HEK293 (cell line): ENCODE measurements around the gene NPPB.

Experiments used
- CTCF ChIA-PET: fragments of 350-600 bp; formaldehyde crosslinking; extraction: SDS; loops from one replicate; lab custom pipeline; 2021; ENCODE audit warnings: antibody characterized with exemption; lab: Yijun Ruan, JAX
- POLR2A ChIA-PET: fragments of 300-600 bp; formaldehyde crosslinking; extraction: SDS; loops from one replicate; lab custom pipeline; 2020; ENCODE audit warnings: antibody characterized with exemption, inconsistent platforms; lab: Yijun Ruan, JAX
- H3K27ac ChIP-seq: fragments of 200-500 bp; sonication (Bioruptor generic); 2 replicates; pipeline ENCODE4 v1.5.1; 2014; ENCODE audit warnings: low read depth, low read length, control low read depth, inconsistent platforms; ENCODE audit errors: extremely low read depth
- H3K36me3 ChIP-seq, 2 experiments: fragments of 200-500 bp in 1 of 2; sonication (Bioruptor generic) in 1 of 2; 1 replicate in 1 of 2; 2 replicates in 1 of 2; pipeline ENCODE4 v1.5.1; 2014 to 2017; ENCODE audit warnings: inconsistent platforms in 2 of 2, low read length in 2 of 2; ENCODE audit not compliant: control insufficient read depth in 2 of 2, insufficient read depth in 1 of 2
- H3K4me1 ChIP-seq: fragments of 200-500 bp; sonication (Bioruptor generic); 2 replicates; pipeline ENCODE4 v1.5.1; 2014; ENCODE audit warnings: mild to moderate bottlenecking, low read length, inconsistent platforms; ENCODE audit not compliant: control insufficient read depth, insufficient read depth
- H3K4me3 ChIP-seq: 2 replicates; pipeline ENCODE4 v1.5.1; 2011; ENCODE audit warnings: low read depth, mild to moderate bottlenecking, control low read depth, low read length, moderate library complexity
- H3K9me3 ChIP-seq: fragments of 200-500 bp; sonication (Bioruptor generic); 2 replicates; pipeline ENCODE4 v1.5.1; 2014; ENCODE audit warnings: low read depth, low read length, inconsistent platforms; ENCODE audit not compliant: control insufficient read depth, insufficient read depth
- BCL11B ChIP-seq: fragments of 450-650 bp; formaldehyde crosslinking; IDR thresholded peaks from 2 replicates; pipeline ENCODE4 v1.5.1; 2016; ENCODE audit warnings: low read depth, missing biosample characterization, missing genetic modification characterization
- HOXC10 ChIP-seq: sonication (generic); formaldehyde crosslinking; IDR thresholded peaks from 2 replicates; pipeline ENCODE4 v1.8.1; 2023; ENCODE audit warnings: mild to moderate bottlenecking, missing genetic modification reagents
- RBAK ChIP-seq: fragments of 450-650 bp; formaldehyde crosslinking; IDR thresholded peaks from 2 replicates; pipeline ENCODE4 v1.5.1; 2016; ENCODE audit warnings: missing biosample characterization, missing genetic modification characterization
- SCRT1 ChIP-seq: fragments of 450-650 bp; formaldehyde crosslinking; IDR thresholded peaks from 2 replicates; pipeline ENCODE4 v1.5.1; 2016; ENCODE audit warnings: missing biosample characterization, missing genetic modification characterization, borderline replicate concordance
- TCF7L2 ChIP-seq: IDR thresholded peaks from 2 replicates; pipeline ENCODE4 v1.6.1; 2011; ENCODE audit warnings: low read depth, mild to moderate bottlenecking, inconsistent platforms, low read length, moderate library complexity, borderline replicate concordance
- YY1 ChIP-seq: fragments of 450-650 bp; formaldehyde crosslinking; IDR thresholded peaks from 2 replicates; pipeline ENCODE4 v1.5.1; 2018; ENCODE audit warnings: missing biosample characterization, missing genetic modification characterization
- YY2 ChIP-seq: fragments of 450-650 bp; formaldehyde crosslinking; IDR thresholded peaks from 2 replicates; pipeline ENCODE4 v1.5.1; 2016; ENCODE audit warnings: missing biosample characterization, missing genetic modification characterization
- ZEB2 ChIP-seq: fragments of 450-650 bp; formaldehyde crosslinking; IDR thresholded peaks from 2 replicates; pipeline ENCODE4 v1.5.1; 2016; ENCODE audit warnings: missing biosample characterization, missing genetic modification characterization
- ZFP69B ChIP-seq: fragments of 450-650 bp; formaldehyde crosslinking; IDR thresholded peaks from 2 replicates; pipeline ENCODE4 v1.5.1; 2016; ENCODE audit warnings: missing biosample characterization, missing genetic modification characterization
- ZNF146 ChIP-seq: fragments of 450-650 bp; formaldehyde crosslinking; IDR thresholded peaks from 2 replicates; pipeline ENCODE4 v1.5.1; 2016; ENCODE audit warnings: missing biosample characterization, missing genetic modification characterization
- ZNF174 ChIP-seq: fragments of 450-650 bp; formaldehyde crosslinking; IDR thresholded peaks from 2 replicates; pipeline ENCODE4 v1.5.0; 2017; ENCODE audit warnings: missing biosample characterization, mild to moderate bottlenecking, missing genetic modification characterization
- ZNF24 ChIP-seq: fragments of 450-650 bp; formaldehyde crosslinking; IDR thresholded peaks from 2 replicates; pipeline ENCODE4 v1.5.1; 2016; ENCODE audit warnings: missing biosample characterization, missing genetic modification characterization
- ZNF324 ChIP-seq: fragments of 450-650 bp; formaldehyde crosslinking; IDR thresholded peaks from 2 replicates; pipeline ENCODE4 v1.5.1; 2016; ENCODE audit warnings: missing biosample characterization, missing genetic modification characterization
- ZNF335 ChIP-seq: fragments of 450-650 bp; formaldehyde crosslinking; conservative IDR thresholded peaks from 2 replicates; pipeline ENCODE4 v1.5.1; 2016; ENCODE audit warnings: missing biosample characterization, missing genetic modification characterization
- ZNF350 ChIP-seq: fragments of 450-650 bp; formaldehyde crosslinking; IDR thresholded peaks from 2 replicates; pipeline ENCODE4 v1.5.0; 2017; ENCODE audit warnings: missing biosample characterization, mild to moderate bottlenecking, missing genetic modification characterization
- ZNF354C ChIP-seq: fragments of 450-650 bp; formaldehyde crosslinking; IDR thresholded peaks from 2 replicates; pipeline ENCODE4 v1.5.1; 2016; ENCODE audit warnings: missing biosample characterization, missing genetic modification characterization, low read depth, borderline replicate concordance
- ZNF391 ChIP-seq: fragments of 450-650 bp; formaldehyde crosslinking; IDR thresholded peaks from 2 replicates; pipeline ENCODE4 v1.5.1; 2016; ENCODE audit warnings: low read depth, missing biosample characterization, missing genetic modification characterization, borderline replicate concordance
- ZNF394 ChIP-seq: fragments of 450-650 bp; formaldehyde crosslinking; IDR thresholded peaks from 2 replicates; pipeline ENCODE4 v1.5.1; 2016; ENCODE audit warnings: missing biosample characterization, missing genetic modification characterization, mild to moderate bottlenecking, moderate library complexity, borderline replicate concordance
- ZNF473 ChIP-seq: fragments of 450-650 bp; formaldehyde crosslinking; IDR thresholded peaks from 2 replicates; pipeline ENCODE4 v1.5.1; 2017; ENCODE audit warnings: missing biosample characterization, missing genetic modification characterization
- ZNF529 ChIP-seq: fragments of 450-650 bp; formaldehyde crosslinking; IDR thresholded peaks from 2 replicates; pipeline ENCODE4 v1.5.1; 2017; ENCODE audit warnings: missing genetic modification characterization, missing biosample characterization; ENCODE audit not compliant: insufficient replicate concordance
- ZNF530 ChIP-seq: fragments of 450-650 bp; formaldehyde crosslinking; IDR thresholded peaks from 2 replicates; pipeline ENCODE4 v1.5.1; 2016; ENCODE audit warnings: low read depth, missing biosample characterization, missing genetic modification characterization
- ZNF549 ChIP-seq: fragments of 450-650 bp; IDR thresholded peaks from 2 replicates; pipeline ENCODE4 v1.5.1; 2018; ENCODE audit warnings: missing biosample characterization, missing genetic modification characterization, mild to moderate bottlenecking, inconsistent platforms, moderate library complexity
- ZNF560 ChIP-seq: fragments of 450-650 bp; formaldehyde crosslinking; IDR thresholded peaks from 2 replicates; pipeline ENCODE4 v1.5.1; 2017; ENCODE audit warnings: missing biosample characterization, missing genetic modification characterization, borderline replicate concordance
- ZNF623 ChIP-seq: fragments of 450-650 bp; formaldehyde crosslinking; IDR thresholded peaks from 2 replicates; pipeline ENCODE4 v1.5.1; 2016; ENCODE audit warnings: missing biosample characterization, missing genetic modification characterization
- ZNF777 ChIP-seq: fragments of 450-650 bp; formaldehyde crosslinking; IDR thresholded peaks from 2 replicates; pipeline ENCODE4 v1.5.1; 2017; ENCODE audit warnings: missing biosample characterization, missing genetic modification characterization, borderline replicate concordance
- TF ChIP-seq, protein P1 (sequence below): fragments of 450-650 bp; formaldehyde crosslinking; IDR thresholded peaks from 2 replicates; pipeline ENCODE4 v1.5.0; 2017; ENCODE audit warnings: missing biosample characterization, missing genetic modification characterization, borderline replicate concordance
- TF ChIP-seq, protein P2 (sequence below): fragments of 450-650 bp; formaldehyde crosslinking; IDR thresholded peaks from 2 replicates; pipeline ENCODE4 v1.5.1; 2016; ENCODE audit warnings: missing biosample characterization, missing genetic modification characterization
- TF ChIP-seq, protein P3 (sequence below): fragments of 450-650 bp; formaldehyde crosslinking; IDR thresholded peaks from 2 replicates; pipeline ENCODE4 v1.5.1; 2017; ENCODE audit warnings: missing biosample characterization, missing genetic modification characterization
- TF ChIP-seq, protein P4 (sequence below): fragments of 450-650 bp; formaldehyde crosslinking; optimal IDR thresholded peaks from 2 replicates; pipeline ENCODE3; 2016; ENCODE audit warnings: missing biosample characterization, mild to moderate bottlenecking, missing genetic modification characterization

Gene NPPB

DNA sequence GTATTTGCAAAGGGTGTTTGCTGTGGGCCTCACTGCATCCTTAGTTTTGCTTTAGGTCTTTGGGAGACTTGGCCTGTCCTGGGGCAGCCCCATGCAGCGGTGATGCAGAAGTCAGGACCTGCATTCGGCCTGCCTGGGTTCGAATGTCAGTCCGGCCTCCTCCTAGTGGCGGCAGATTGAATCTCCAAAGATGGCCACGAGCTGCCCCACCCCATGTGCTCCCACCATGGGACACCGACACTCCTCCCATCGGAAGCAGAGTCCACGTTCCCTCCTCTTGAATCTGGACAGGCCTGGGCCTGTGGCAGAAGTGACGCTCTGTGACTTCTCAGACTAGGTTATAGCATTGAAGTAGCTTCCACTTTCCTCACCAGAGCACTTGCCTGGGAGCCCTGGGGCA lies 16.3 kb upstream of the NPPB start:
- ChIA-PET POLR2A (interaction anchor here (0.7 kb wide), 1 partner anchor 24 kb away, joined by 3 read pairs; no protein-coding TSS in a partner anchor), CTCF (interaction anchor here (1.4 kb wide), 1 partner anchor 18 kb away, joined by 5 read pairs; no protein-coding TSS in a partner anchor)
- Histone ChIP-seq H3K9me3 (no peaks in the 10 kb centered on the region), H3K27ac (no peak overlapping the region), H3K4me3 (no peak overlapping the region), H3K4me1 (no peaks in the 10 kb centered on the region), H3K36me3 (no peaks in the 10 kb centered on the region)
- TF ChIP-seq ZNF146 (no peak), ZNF549 (tag by site-specific recombination) (no peak), HOXC10 (CRISPR knock-in tag) (no peak), ZNF560 (tag by site-specific recombination) (no peak), BCL11B (no peak), ZNF777 (tag by site-specific recombination) (no peak), ZNF354C (tag by site-specific recombination) (no peak), SCRT1 (tag by site-specific recombination) (no peak), ZNF350 (tag by site-specific recombination) (no peak), ZNF623 (tag by site-specific recombination) (no peak), ZNF473 (no peak), TCF7L2 (no peak)
- TF ChIP-seq, protein P1, sequence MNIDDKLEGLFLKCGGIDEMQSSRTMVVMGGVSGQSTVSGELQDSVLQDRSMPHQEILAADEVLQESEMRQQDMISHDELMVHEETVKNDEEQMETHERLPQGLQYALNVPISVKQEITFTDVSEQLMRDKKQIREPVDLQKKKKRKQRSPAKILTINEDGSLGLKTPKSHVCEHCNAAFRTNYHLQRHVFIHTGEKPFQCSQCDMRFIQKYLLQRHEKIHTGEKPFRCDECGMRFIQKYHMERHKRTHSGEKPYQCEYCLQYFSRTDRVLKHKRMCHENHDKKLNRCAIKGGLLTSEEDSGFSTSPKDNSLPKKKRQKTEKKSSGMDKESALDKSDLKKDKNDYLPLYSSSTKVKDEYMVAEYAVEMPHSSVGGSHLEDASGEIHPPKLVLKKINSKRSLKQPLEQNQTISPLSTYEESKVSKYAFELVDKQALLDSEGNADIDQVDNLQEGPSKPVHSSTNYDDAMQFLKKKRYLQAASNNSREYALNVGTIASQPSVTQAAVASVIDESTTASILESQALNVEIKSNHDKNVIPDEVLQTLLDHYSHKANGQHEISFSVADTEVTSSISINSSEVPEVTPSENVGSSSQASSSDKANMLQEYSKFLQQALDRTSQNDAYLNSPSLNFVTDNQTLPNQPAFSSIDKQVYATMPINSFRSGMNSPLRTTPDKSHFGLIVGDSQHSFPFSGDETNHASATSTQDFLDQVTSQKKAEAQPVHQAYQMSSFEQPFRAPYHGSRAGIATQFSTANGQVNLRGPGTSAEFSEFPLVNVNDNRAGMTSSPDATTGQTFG (tag by site-specific recombination), result no peak
- TF ChIP-seq, protein P2, sequence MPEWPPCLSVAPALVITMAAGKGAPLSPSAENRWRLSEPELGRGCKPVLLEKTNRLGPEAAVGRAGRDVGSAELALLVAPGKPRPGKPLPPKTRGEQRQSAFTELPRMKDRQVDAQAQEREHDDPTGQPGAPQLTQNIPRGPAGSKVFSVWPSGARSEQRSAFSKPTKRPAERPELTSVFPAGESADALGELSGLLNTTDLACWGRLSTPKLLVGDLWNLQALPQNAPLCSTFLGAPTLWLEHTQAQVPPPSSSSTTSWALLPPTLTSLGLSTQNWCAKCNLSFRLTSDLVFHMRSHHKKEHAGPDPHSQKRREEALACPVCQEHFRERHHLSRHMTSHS (tag by site-specific recombination), result no peak
- TF ChIP-seq, all 188 proteins: peak for 0

DNA sequence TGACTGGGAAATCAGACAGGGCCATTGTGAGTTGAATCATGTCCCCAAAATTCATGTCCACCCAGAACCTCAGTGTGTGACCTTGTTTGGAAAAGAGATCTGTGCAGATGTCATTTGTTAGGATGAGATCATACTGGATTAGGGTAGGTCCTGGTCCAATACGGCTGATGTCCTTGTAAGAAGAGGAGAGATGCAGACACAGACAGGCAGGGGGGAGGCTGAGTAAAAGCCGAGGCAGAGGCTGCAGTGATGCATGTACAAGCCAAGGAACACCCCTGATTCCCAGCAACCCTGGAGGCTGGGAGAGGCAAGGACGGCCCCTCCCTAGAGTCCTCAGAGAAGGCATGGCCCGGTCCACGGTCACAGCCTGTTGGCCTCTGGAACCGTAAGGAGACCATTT lies 15.9 kb upstream of the NPPB start:
- Histone ChIP-seq H3K4me3 (no peak overlapping the region), H3K27ac (no peak overlapping the region), H3K9me3 (no peaks in the 10 kb centered on the region), H3K36me3 (no peaks in the 10 kb centered on the region), H3K4me1 (no peaks in the 10 kb centered on the region)
- CTCF ChIA-PET, result no interaction called here
- TF ChIP-seq ZNF324 (no peak), ZNF24 (tag by site-specific recombination) (no peak), ZEB2 (tag by site-specific recombination) (no peak), RBAK (tag by site-specific recombination) (no peak), ZFP69B (no peak), ZNF530 (tag by site-specific recombination) (no peak)
- POLR2A ChIA-PET, result no interaction called here

DNA sequence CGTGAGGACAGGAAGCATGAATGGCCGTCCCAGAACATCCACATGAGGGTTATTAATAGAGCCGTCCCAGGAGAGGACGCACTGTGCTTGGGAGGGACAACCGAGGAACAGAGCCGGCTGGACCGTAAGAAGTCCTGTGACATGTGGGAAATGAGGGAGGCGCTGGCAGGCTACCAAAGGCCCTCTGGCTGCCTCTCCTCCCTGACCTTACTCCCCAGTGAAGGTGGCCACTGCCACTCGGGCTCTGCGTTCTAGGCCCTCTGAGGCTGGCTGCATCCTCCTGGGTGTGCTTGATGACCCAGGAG lies 15.5 kb upstream of the NPPB start:
- POLR2A ChIA-PET, result no interaction called here
- H3K36me3 ChIP-seq, result no peaks in the 10 kb centered on the region
- H3K4me1 ChIP-seq, result no peaks in the 10 kb centered on the region
- CTCF ChIA-PET, result interaction anchor here (0.6 kb wide), 1 partner anchor 15 kb away, joined by 3 read pairs; no protein-coding TSS in a partner anchor
- H3K4me3 ChIP-seq, result no peak overlapping the region
- H3K27ac ChIP-seq, result no peak overlapping the region
- no peaks in the 10 kb centered on the region for H3K9me3 ChIP-seq
- TF ChIP-seq ZNF473, result no peak
- no peak for TF ChIP-seq ZNF174
- TF ChIP-seq ZNF391 (tag by site-specific recombination), result no peak
- TF ChIP-seq ZNF529 (tag by site-specific recombination), result no peak
- TF ChIP-seq, protein P3, sequence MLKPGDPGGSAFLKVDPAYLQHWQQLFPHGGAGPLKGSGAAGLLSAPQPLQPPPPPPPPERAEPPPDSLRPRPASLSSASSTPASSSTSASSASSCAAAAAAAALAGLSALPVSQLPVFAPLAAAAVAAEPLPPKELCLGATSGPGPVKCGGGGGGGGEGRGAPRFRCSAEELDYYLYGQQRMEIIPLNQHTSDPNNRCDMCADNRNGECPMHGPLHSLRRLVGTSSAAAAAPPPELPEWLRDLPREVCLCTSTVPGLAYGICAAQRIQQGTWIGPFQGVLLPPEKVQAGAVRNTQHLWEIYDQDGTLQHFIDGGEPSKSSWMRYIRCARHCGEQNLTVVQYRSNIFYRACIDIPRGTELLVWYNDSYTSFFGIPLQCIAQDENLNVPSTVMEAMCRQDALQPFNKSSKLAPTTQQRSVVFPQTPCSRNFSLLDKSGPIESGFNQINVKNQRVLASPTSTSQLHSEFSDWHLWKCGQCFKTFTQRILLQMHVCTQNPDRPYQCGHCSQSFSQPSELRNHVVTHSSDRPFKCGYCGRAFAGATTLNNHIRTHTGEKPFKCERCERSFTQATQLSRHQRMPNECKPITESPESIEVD (tag by site-specific recombination), result no peak
- no peak for TF ChIP-seq ZNF324
- TF ChIP-seq YY1 (tag by site-specific recombination), result no peak
- TF ChIP-seq, protein P4, sequence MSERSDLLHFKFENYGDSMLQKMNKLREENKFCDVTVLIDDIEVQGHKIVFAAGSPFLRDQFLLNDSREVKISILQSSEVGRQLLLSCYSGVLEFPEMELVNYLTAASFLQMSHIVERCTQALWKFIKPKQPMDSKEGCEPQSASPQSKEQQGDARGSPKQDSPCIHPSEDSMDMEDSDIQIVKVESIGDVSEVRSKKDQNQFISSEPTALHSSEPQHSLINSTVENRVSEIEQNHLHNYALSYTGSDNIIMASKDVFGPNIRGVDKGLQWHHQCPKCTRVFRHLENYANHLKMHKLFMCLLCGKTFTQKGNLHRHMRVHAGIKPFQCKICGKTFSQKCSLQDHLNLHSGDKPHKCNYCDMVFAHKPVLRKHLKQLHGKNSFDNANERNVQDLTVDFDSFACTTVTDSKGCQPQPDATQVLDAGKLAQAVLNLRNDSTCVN, result no peak
- TF ChIP-seq ZNF394 (tag by site-specific recombination), result no peak
- no peak for TF ChIP-seq ZNF335
- TF ChIP-seq YY2 (tag by site-specific recombination), result no peak
